DND-41 (cell line): ENCODE measurements around the gene CS.
"Not testable (repeated sequence)": the region's sequence is repeated elsewhere in the genome, so short reads cannot be mapped to it uniquely, and the experiment has no call there.

ENCODE experiments used
- ATAC-seq: fragments of 200-7000 bp; cut with Tn5 transposase; 3 replicates; pipeline ENCODE4 v1.9.1; 2021; ENCODE audit warnings: low read depth; ENCODE audit not compliant: insufficient read depth
- DNase-seq: peaks from one replicate; pipeline ENCODE4 v3.0.0-alpha.2; 2020
- H2AFZ ChIP-seq: 2 replicates; pipeline ENCODE4 v1.6.0; 2012; ENCODE audit warnings: low read depth, low read length
- H3K27ac ChIP-seq: 2 replicates; pipeline ENCODE4 v1.5.1; 2012; ENCODE audit warnings: low read length, inconsistent platforms
- H3K27me3 ChIP-seq: fragments of 200-600 bp; sonication (generic); 2 replicates; pipeline ENCODE4 v1.6.0; 2012; ENCODE audit warnings: low read length, mild to moderate bottlenecking, inconsistent platforms; ENCODE audit not compliant: insufficient read depth, poor library complexity
- H3K36me3 ChIP-seq: 2 replicates; pipeline ENCODE4 v1.5.1; 2012; ENCODE audit warnings: low read length, inconsistent platforms; ENCODE audit not compliant: insufficient read depth
- H3K4me1 ChIP-seq: 2 replicates; pipeline ENCODE4 v1.5.1; 2012; ENCODE audit warnings: mild to moderate bottlenecking, low read length; ENCODE audit not compliant: insufficient read depth
- H3K4me2 ChIP-seq: 2 replicates; pipeline ENCODE4 v1.6.0; 2012; ENCODE audit warnings: mild to moderate bottlenecking, moderate library complexity, low read length, inconsistent platforms; ENCODE audit not compliant: insufficient read depth
- H3K4me3 ChIP-seq, 2 experiments: fragments of 200-600 bp in 1 of 2; shearing (Covaris generic) in 1 of 2; 2 replicates each; pipeline ENCODE4 v1.5.1; 2012 to 2016; ENCODE audit warnings: inconsistent platforms in 2 of 2, low read length in 2 of 2, mild to moderate bottlenecking in 2 of 2, low read depth in 1 of 2, moderate library complexity in 1 of 2
- H3K79me2 ChIP-seq: 2 replicates; pipeline ENCODE4 v1.6.0; 2012; ENCODE audit warnings: low read length, inconsistent platforms; ENCODE audit not compliant: insufficient read depth
- H3K9ac ChIP-seq: 2 replicates; pipeline ENCODE4 v1.6.0; 2012; ENCODE audit warnings: low read depth, mild to moderate bottlenecking, inconsistent platforms, low read length, moderate library complexity
- H3K9me3 ChIP-seq: 2 replicates; pipeline ENCODE4 v1.5.1; 2012; ENCODE audit warnings: low read length, moderate library complexity, mild to moderate bottlenecking, inconsistent platforms; ENCODE audit not compliant: insufficient read depth, severe bottlenecking
- H4K20me1 ChIP-seq: 2 replicates; pipeline ENCODE4 v1.6.0; 2012; ENCODE audit warnings: low read length; ENCODE audit not compliant: insufficient read depth
- EZH2 ChIP-seq: IDR thresholded peaks from 3 replicates; pipeline ENCODE4 v1.6.1; 2012; ENCODE audit warnings: borderline replicate concordance, low read depth, mild to moderate bottlenecking, moderate library complexity, low read length, inconsistent platforms; ENCODE audit not compliant: severe bottlenecking
- TF ChIP-seq, protein P1 (sequence below): IDR thresholded peaks from 2 replicates; pipeline ENCODE4 v1.5.1; 2012; ENCODE audit warnings: borderline replicate concordance, low read length, moderate library complexity, mild to moderate bottlenecking; ENCODE audit not compliant: poor library complexity, severe bottlenecking; ENCODE audit errors: extremely low read depth

Gene CS

DNA sequence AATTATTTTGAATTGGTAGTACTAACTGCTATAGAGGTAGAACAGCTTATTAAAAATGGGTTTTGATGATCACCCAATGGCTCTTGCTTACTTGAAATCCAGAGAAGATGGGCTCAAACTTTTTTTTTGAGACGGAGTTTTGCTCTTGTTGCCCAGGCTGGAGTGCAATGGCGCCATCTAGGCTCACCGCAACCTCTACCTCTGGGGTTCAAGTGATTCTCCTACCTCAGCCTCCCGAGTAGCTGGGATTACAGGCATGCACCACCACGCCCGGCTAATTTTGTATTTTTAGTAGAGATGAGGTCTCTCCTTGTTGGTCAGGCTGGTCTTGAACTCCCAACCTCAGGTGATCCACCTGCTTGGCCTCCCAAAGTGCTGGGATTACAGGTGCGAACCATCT is 37.2 kb downstream of the CS start:
- not testable (repeated sequence) for H3K27me3 ChIP-seq, H3K27ac ChIP-seq, H3K79me2 ChIP-seq, DNase-seq, H3K9ac ChIP-seq, H2AFZ ChIP-seq, H3K36me3 ChIP-seq, H3K9me3 ChIP-seq, H3K4me3 ChIP-seq, H4K20me1 ChIP-seq, H3K4me2 ChIP-seq, ATAC-seq
- H3K4me1 ChIP-seq: peaks cover 30% of the 10 kb centered on the region
- TF ChIP-seq, protein P1, sequence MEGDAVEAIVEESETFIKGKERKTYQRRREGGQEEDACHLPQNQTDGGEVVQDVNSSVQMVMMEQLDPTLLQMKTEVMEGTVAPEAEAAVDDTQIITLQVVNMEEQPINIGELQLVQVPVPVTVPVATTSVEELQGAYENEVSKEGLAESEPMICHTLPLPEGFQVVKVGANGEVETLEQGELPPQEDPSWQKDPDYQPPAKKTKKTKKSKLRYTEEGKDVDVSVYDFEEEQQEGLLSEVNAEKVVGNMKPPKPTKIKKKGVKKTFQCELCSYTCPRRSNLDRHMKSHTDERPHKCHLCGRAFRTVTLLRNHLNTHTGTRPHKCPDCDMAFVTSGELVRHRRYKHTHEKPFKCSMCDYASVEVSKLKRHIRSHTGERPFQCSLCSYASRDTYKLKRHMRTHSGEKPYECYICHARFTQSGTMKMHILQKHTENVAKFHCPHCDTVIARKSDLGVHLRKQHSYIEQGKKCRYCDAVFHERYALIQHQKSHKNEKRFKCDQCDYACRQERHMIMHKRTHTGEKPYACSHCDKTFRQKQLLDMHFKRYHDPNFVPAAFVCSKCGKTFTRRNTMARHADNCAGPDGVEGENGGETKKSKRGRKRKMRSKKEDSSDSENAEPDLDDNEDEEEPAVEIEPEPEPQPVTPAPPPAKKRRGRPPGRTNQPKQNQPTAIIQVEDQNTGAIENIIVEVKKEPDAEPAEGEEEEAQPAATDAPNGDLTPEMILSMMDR: peak; percentile 23

DNA sequence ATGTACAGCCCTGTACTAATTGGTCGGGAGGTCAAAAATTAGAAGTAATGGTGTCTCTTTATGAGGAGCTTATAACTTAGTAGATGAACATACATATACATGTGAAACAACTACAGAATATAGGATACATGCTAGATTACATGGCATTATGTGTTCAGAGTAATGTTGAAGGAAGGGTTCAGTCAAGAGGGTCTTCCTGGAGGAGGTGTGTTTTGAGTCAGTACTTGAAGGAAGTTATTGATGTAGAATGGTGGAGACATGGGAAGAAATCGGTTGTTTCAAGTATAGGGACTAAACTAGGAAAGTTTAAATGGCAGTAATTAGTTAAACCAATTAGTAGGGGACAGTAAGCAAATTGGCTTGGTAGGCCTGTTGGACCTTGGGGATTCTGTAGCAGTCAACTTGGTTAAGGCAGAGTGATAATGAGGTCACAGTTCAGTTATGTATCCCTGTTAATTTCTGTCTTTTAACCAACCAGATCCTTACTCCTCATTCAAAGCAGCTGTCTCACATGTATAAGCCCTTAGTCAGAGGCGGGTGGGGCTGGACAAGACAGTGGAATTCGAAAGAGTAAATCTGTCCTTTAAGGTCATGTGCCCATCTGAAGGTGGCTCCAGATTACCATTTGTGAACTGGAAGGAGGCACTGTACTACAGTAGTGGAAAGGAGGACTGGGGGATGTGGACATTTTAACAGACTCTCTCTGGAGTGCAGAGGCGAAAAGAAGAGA is 38.5 kb downstream of the CS start:
- Histone ChIP-seq H3K27me3 (no peaks in the 10 kb centered on the region), H3K79me2 (peaks cover 15% of the 10 kb centered on the region), H3K4me3 (no peak overlapping the region), H2AFZ (no peak overlapping the region), H3K9me3 (no peaks in the 10 kb centered on the region), H3K4me2 (no peak overlapping the region), H4K20me1 (peaks cover 7% of the 10 kb centered on the region; the same call in 1 of the 2 replicates), H3K9ac (no peak overlapping the region), H3K4me1 (peaks cover 30% of the 10 kb centered on the region), H3K27ac (no peak overlapping the region), H3K36me3 (peaks cover 12% of the 10 kb centered on the region)
- ATAC-seq (no peak), DNase-seq (no peak)
- TF ChIP-seq EZH2: no peak
- TF ChIP-seq, protein P1: no peak

DNA sequence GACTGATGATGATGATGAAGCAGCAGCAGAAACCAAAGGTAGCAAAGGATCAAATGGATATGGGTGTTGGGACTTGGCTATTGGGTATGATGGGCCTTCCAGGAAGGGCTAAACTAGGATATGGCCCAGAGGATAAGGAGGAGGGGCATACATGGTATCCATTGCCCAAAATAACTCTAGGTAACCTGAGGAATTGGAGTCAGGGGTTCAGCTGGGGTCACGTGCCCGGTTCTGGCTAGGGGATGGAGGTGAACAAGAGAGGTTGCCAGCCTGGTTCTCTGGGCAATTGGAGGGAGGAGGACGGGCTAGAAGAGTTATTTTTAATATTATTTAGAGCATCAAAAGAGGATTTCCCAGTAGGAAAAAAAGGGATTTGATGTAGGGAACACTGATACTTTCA is 39.2 kb downstream of the CS start:
- ATAC-seq (no peak), DNase-seq (no peak)
- TF ChIP-seq, protein P1: no peak
- TF ChIP-seq EZH2: no peak
- Histone ChIP-seq H3K9ac (no peak overlapping the region), H3K27me3 (no peaks in the 10 kb centered on the region), H3K9me3 (no peaks in the 10 kb centered on the region), H3K79me2 (peaks cover 22% of the 10 kb centered on the region), H2AFZ (no peak overlapping the region), H4K20me1 (peaks cover 10% of the 10 kb centered on the region; the same call in 1 of the 2 replicates), H3K4me3 (no peak overlapping the region), H3K4me2 (no peak overlapping the region), H3K4me1 (peaks cover 31% of the 10 kb centered on the region), H3K36me3 (peaks cover 20% of the 10 kb centered on the region), H3K27ac (no peak overlapping the region)

DNA sequence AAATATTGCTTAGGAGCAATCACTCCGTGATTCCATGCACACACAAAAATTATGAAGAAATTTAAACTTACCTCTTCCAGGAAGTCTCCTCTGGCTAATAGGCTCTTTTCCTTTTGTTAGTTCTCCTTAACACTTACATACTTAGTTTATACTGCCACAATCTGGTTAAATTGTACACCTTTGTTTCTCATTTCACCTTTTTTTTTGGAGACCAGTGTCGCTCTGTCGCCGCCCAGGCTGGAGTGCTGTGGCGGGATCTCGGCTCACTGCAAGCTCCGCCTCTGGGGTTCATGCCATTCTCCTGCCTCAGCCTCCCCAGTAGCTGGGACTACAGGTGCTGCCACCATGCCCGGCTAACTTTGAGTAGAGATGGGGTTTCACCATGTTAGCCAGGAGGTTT is 39.8 kb downstream of the CS start:
- Histone ChIP-seq H3K9ac (no peak overlapping the region), H4K20me1 (peaks cover 10% of the 10 kb centered on the region; the same call in 1 of the 2 replicates), H3K4me1 (peaks cover 31% of the 10 kb centered on the region), H3K79me2 (peaks cover 27% of the 10 kb centered on the region), H3K4me3 (no peak overlapping the region), H3K27ac (no peak overlapping the region), H3K27me3 (no peaks in the 10 kb centered on the region), H3K9me3 (no peaks in the 10 kb centered on the region), H3K4me2 (no peak overlapping the region), H3K36me3 (peaks cover 25% of the 10 kb centered on the region), H2AFZ (no peak overlapping the region)
- ATAC-seq (no peak), DNase-seq (no peak)
- TF ChIP-seq, protein P1: no peak
- no peak for TF ChIP-seq EZH2
